Measurements from ENCODE around the gene VAV1. TPM values are rescaled to one million over a fixed set of nuclear protein-coding genes. Genes with fewer than 3 reads are reported as not detected.

VAV1 gene
- total and polyA plus RNA-seq, 2 donors (not counting 3 experiments of a cell fraction or from before 2014, with no cell fraction given), result not detected

GRCh38 chr19:6750062-6750461, 22.4 kb upstream of the VAV1 start:
- no peak overlapping the region for H3K4me2 ChIP-seq (ENCODE audit: insufficient read depth, low read length)
- dilution Hi-C loops (cut with MboI; ENCODE audit: extremely low pct_ligation_motif_present, low sequenced_read_pairs) (no loop called here), intact Hi-C loops (cut with micrococcal nuclease) (no loop called here)
- H3K9me1 ChIP-seq (replicated peaks; ENCODE audit: control insufficient read depth, extremely low read depth, insufficient read depth, low read length), result no peaks in the 10 kb centered on the region
- no peak overlapping the region for H3K9ac ChIP-seq (replicated peaks; ENCODE audit: extremely low read depth, insufficient read depth, low read length)
- POLR2A ChIA-PET, result no interaction called here
- H3K27ac ChIP-seq (ENCODE audit: insufficient read depth, low read depth, low read length), result no peak overlapping the region
- CTCF ChIA-PET, result interaction anchor here (1.0 kb wide), 1 partner anchor 11 kb away, joined by 4 read pairs; no protein-coding TSS in a partner anchor
- no peak overlapping the region for H2AFZ ChIP-seq (ENCODE audit: low read depth, low read length)
- TF ChIP-seq MYC (IDR thresholded peaks at IDR 0.05; ENCODE audit: low read depth, low read length) (no peak), MAX (IDR thresholded peaks at IDR 0.05; ENCODE audit: insufficient read depth, insufficient read length) (no peak)
- no peaks in the 10 kb centered on the region for H3K27me3 ChIP-seq (ENCODE audit: control insufficient read depth in 2 of 2, insufficient read depth in 2 of 2, low read length in 2 of 2)
- peaks cover 9 to 26% of the 10 kb centered on the region in 2 experiments for H3K36me3 ChIP-seq (ENCODE audit: control insufficient read depth in 2 of 2, extremely low read depth in 1 of 2, insufficient read depth in 2 of 2, low read length in 2 of 2)
- no peaks in the 10 kb centered on the region for H3K9me3 ChIP-seq (replicated peaks; ENCODE audit: control insufficient read depth, insufficient read depth, low read length)
- no peak overlapping the region for H3K4me3 ChIP-seq (replicated peaks in 1 of 3; ENCODE audit: insufficient read depth in 1 of 3, low read depth in 1 of 3, low read length in 3 of 3)
- peaks cover 14% of the 10 kb centered on the region for H3K4me1 ChIP-seq (ENCODE audit: control insufficient read depth, extremely low read depth, insufficient read depth, low read length)
- H4K20me1 ChIP-seq (replicated peaks; ENCODE audit: control insufficient read depth, extremely low read depth, insufficient read depth, low read length), result no peaks in the 10 kb centered on the region
- BruUV-seq (replicated peaks), result no TSS peak
- FAIRE-seq, result no peak
- H3K79me2 ChIP-seq (ENCODE audit: control insufficient read depth, insufficient read depth, low read length), result peaks cover 8% of the 10 kb centered on the region
- no peak for DNase-seq (ENCODE audit: low read depth, low spot score)

GRCh38 chr19:6751189-6751588, 21.3 kb upstream of the VAV1 start:
- peaks cover 7 to 20% of the 10 kb centered on the region in 2 experiments for H3K36me3 ChIP-seq (ENCODE audit: control insufficient read depth in 2 of 2, extremely low read depth in 1 of 2, insufficient read depth in 2 of 2, low read length in 2 of 2)
- no peaks in the 10 kb centered on the region for H4K20me1 ChIP-seq (replicated peaks; ENCODE audit: control insufficient read depth, extremely low read depth, insufficient read depth, low read length)
- H3K4me3 ChIP-seq (replicated peaks in 1 of 3; ENCODE audit: insufficient read depth in 1 of 3, low read depth in 1 of 3, low read length in 3 of 3), result no peak overlapping the region
- FAIRE-seq (no peak), DNase-seq (ENCODE audit: low read depth, low spot score) (no peak)
- H3K27me3 ChIP-seq (ENCODE audit: control insufficient read depth in 2 of 2, insufficient read depth in 2 of 2, low read length in 2 of 2), result no peaks in the 10 kb centered on the region
- peaks cover 1% of the 10 kb centered on the region for H3K79me2 ChIP-seq (ENCODE audit: control insufficient read depth, insufficient read depth, low read length)
- ChIA-PET POLR2A (no interaction called here), CTCF (interaction anchor here (2.7 kb wide), 1 partner anchor 13 kb away, joined by 12 read pairs; no protein-coding TSS in a partner anchor)
- TF ChIP-seq POLR2A (IDR thresholded peaks at IDR 0.05; ENCODE audit: low read depth, low read length), result no peak
- no peak for TF ChIP-seq FOS (IDR thresholded peaks at IDR 0.05; ENCODE audit: borderline replicate concordance, insufficient read depth, low read length)
- TF ChIP-seq MAX (IDR thresholded peaks at IDR 0.05; ENCODE audit: insufficient read depth, insufficient read length), result no peak
- TF ChIP-seq MYC (IDR thresholded peaks at IDR 0.05; ENCODE audit: low read depth, low read length), result no peak
- no peak for TF ChIP-seq POLR2AphosphoS5 (IDR thresholded peaks at IDR 0.05; ENCODE audit: insufficient read depth, low read depth, low read length)
- no peak for TF ChIP-seq JUN (IDR thresholded peaks at IDR 0.05; ENCODE audit: borderline replicate concordance, insufficient read depth, insufficient read length, low read depth)
- no peak for TF ChIP-seq CTCF (IDR thresholded peaks at IDR 0.05; ENCODE audit: extremely low read depth in 1 of 2, insufficient read depth in 1 of 2, low read depth in 1 of 2, low read length in 2 of 2)
- TF ChIP-seq GATA2 (IDR thresholded peaks at IDR 0.05; ENCODE audit: insufficient read depth, insufficient read length, low read depth, low read length), result no peak
- no peak for TF ChIP-seq EZH2 (IDR thresholded peaks at IDR 0.05; ENCODE audit: borderline replicate concordance, low read depth, low read length, severe bottlenecking)
- dilution Hi-C loops (cut with MboI; ENCODE audit: extremely low pct_ligation_motif_present, low sequenced_read_pairs), result no loop called here
- H3K4me2 ChIP-seq (ENCODE audit: insufficient read depth, low read length), result no peak overlapping the region
- no peaks in the 10 kb centered on the region for H3K9me1 ChIP-seq (replicated peaks; ENCODE audit: control insufficient read depth, extremely low read depth, insufficient read depth, low read length)
- no peaks in the 10 kb centered on the region for H3K9me3 ChIP-seq (replicated peaks; ENCODE audit: control insufficient read depth, insufficient read depth, low read length)
- no peak overlapping the region for H3K9ac ChIP-seq (replicated peaks; ENCODE audit: extremely low read depth, insufficient read depth, low read length)
- H3K4me1 ChIP-seq (ENCODE audit: control insufficient read depth, extremely low read depth, insufficient read depth, low read length), result peaks cover 8% of the 10 kb centered on the region
- H3K27ac ChIP-seq (ENCODE audit: insufficient read depth, low read depth, low read length), result no peak overlapping the region
- intact Hi-C loops (cut with micrococcal nuclease), result no loop called here
- no TSS peak for BruUV-seq (replicated peaks)
- no peak overlapping the region for H2AFZ ChIP-seq (ENCODE audit: low read depth, low read length)
